ENCODE data around the gene LRP4. TPM values are rescaled to one million over a fixed set of nuclear protein-coding genes. Genes with fewer than 3 reads are reported as not detected.

LRP4 gene
- total and polyA plus RNA-seq, 2 of the 8 experiments (the other 6 are each of a cell fraction or from before 2014, with no cell fraction given), result 5.4 to 22.1 TPM

GRCh38 chr11:46916286-46917108 is 1.9 kb downstream of the LRP4 start (continued):
- TF ChIP-seq BRCA1 (IDR thresholded peaks at IDR 0.05; ENCODE audit: low read depth, low read length) (no peak), TAF1 (IDR thresholded peaks at IDR 0.05; ENCODE audit: low read depth, low read length) (peak; percentile 55; the same call in 1 of the 2 replicates), GABPA (IDR thresholded peaks at IDR 0.05; ENCODE audit: borderline replicate concordance, insufficient read depth, low read length) (no peak), EZH2 (IDR thresholded peaks at IDR 0.05; ENCODE audit: low read depth, low read length, severe bottlenecking) (no peak), MAX (IDR thresholded peaks at IDR 0.05) (peak; percentile 70; the same call in 1 of the 2 replicates), POLR2AphosphoS5 (IDR thresholded peaks at IDR 0.05; ENCODE audit: low read depth, low read length) (no peak), E2F6 (IDR thresholded peaks at IDR 0.05) (0 out of 2 replicates have a peak, but pooled peaks have one; percentile 13), SIN3A (conservative IDR thresholded peaks at IDR 0.05 in 1 of 2, IDR thresholded peaks at IDR 0.05 in 1 of 2; ENCODE audit: low read depth in 1 of 2, low read length in 2 of 2) (peak in 1 of 2 experiments; percentile 78; a peak in 2 of 4 replicates), RBBP5 (IDR thresholded peaks at IDR 0.05; ENCODE audit: borderline replicate concordance, low read depth, low read length) (peak; percentile 47; the same call in 1 of the 2 replicates), KDM1A (IDR thresholded peaks at IDR 0.05; ENCODE audit: borderline replicate concordance, low read length) (no peak), SAP30 (IDR thresholded peaks at IDR 0.05; ENCODE audit: insufficient read depth, insufficient replicate concordance, low read length) (no peak), SIX5 (IDR thresholded peaks at IDR 0.05; ENCODE audit: low read depth, low read length) (no peak), TEAD4 (IDR thresholded peaks at IDR 0.05; ENCODE audit: low read depth, low read length) (peak; percentile 86), RAD21 (IDR thresholded peaks at IDR 0.05 in 1 of 2, conservative IDR thresholded peaks at IDR 0.05 in 1 of 2; ENCODE audit: low read depth in 2 of 2, low read length in 2 of 2) (no peak), CEBPB (IDR thresholded peaks at IDR 0.05; ENCODE audit: low read depth, low read length) (no peak), BACH1 (IDR thresholded peaks at IDR 0.05; ENCODE audit: low read length) (no peak), HDAC2 (IDR thresholded peaks at IDR 0.05; ENCODE audit: borderline replicate concordance in 1 of 2, low read depth in 2 of 2, low read length in 2 of 2) (0 out of 4 replicates have a peak, but pooled peaks have one; percentile 16 to 27), SP2 (IDR thresholded peaks at IDR 0.05; ENCODE audit: low read length) (no peak), ATF3 (IDR thresholded peaks at IDR 0.05; ENCODE audit: insufficient read depth, low read depth, low read length) (no peak)
